Measurements from ENCODE around the gene WT1.

Gene WT1

GRCh38 chr11:32438346-32438865, 3.1 kb upstream of the WT1 start:
- no peak for DNase-seq

GRCh38 chr11:32437495-32438345, 2.4 kb upstream of the WT1 start:
- no peak for DNase-seq

- no peak for DNase-seq
Observed at GRCh38 chr11:32436751-32437494, 1.6 kb upstream of the WT1 start.

GRCh38 chr11:32435942-32436750, 807 bp upstream of the WT1 start:
- no peak for DNase-seq

- peak; percentile 74 for DNase-seq
Observed at GRCh38 chr11:32435152-32435480, 223 bp downstream of the WT1 start.

- DNase-seq, result peak; percentile 93
Observed at GRCh38 chr11:32434356-32435151, 785 bp downstream of the WT1 start.

GRCh38 chr11:32433914-32434355, 1.4 kb downstream of the WT1 start:
- no peak for DNase-seq

GRCh38 chr11:32433101-32433913, 2.0 kb downstream of the WT1 start:
- DNase-seq, result peak; percentile 75

GRCh38 chr11:32432565-32432964, 2.8 kb downstream of the WT1 start:
- peak; percentile 75 for DNase-seq

GRCh38 chr11:32430568-32431381, 4.6 kb downstream of the WT1 start:
- no peak for DNase-seq

GRCh38 chr11:32429477-32429876, 5.9 kb downstream of the WT1 start:
- no peak for DNase-seq

- DNase-seq, result no peak
Observed at GRCh38 chr11:32428665-32429303, 6.6 kb downstream of the WT1 start.

- no peak for DNase-seq
Observed at GRCh38 chr11:32427935-32428664, 7.2 kb downstream of the WT1 start.

GRCh38 chr11:32427616-32427934, 7.8 kb downstream of the WT1 start:
- no peak for DNase-seq

- peak; percentile 86 for DNase-seq
Observed at GRCh38 chr11:32426819-32427615, 8.3 kb downstream of the WT1 start.

- DNase-seq, result no peak
Observed at GRCh38 chr11:32426192-32426591, 9.1 kb downstream of the WT1 start.

- no peak for DNase-seq
Observed at GRCh38 chr11:32425761-32426160, 9.6 kb downstream of the WT1 start.

- peak; percentile 59 for DNase-seq
Observed at GRCh38 chr11:32422545-32422944, 12.8 kb downstream of the WT1 start.

GRCh38 chr11:32421992-32422391, 13.3 kb downstream of the WT1 start:
- peak; percentile 69 for DNase-seq

All from OCI-M1 (cell line).